ENCODE data around the gene FAM83D.

DNA sequence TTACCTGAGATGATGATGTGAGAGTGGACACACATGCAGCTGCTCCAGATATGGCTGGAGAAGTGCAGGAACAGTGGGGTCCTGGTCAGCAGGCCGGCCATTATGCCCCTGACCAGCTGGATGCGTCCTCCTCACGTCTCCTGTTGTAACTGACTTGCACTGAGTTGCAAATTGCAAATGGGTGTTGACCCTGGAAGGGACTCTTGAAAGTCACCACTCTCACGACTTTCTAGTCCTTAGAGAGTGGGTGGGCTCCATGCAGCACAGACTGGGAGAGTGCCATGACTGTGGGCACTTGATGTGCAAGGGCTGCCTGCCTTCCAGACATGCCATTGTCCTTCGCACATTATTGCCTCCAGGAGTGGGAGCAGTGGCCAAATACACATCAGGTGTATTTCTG lies 10.8 kb downstream of the FAM83D start:
- TF ChIP-seq, protein P1, sequence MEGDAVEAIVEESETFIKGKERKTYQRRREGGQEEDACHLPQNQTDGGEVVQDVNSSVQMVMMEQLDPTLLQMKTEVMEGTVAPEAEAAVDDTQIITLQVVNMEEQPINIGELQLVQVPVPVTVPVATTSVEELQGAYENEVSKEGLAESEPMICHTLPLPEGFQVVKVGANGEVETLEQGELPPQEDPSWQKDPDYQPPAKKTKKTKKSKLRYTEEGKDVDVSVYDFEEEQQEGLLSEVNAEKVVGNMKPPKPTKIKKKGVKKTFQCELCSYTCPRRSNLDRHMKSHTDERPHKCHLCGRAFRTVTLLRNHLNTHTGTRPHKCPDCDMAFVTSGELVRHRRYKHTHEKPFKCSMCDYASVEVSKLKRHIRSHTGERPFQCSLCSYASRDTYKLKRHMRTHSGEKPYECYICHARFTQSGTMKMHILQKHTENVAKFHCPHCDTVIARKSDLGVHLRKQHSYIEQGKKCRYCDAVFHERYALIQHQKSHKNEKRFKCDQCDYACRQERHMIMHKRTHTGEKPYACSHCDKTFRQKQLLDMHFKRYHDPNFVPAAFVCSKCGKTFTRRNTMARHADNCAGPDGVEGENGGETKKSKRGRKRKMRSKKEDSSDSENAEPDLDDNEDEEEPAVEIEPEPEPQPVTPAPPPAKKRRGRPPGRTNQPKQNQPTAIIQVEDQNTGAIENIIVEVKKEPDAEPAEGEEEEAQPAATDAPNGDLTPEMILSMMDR (conservative IDR thresholded peaks at IDR 0.05; ENCODE audit: low read depth in 2 of 2), result no peak
- TF ChIP-seq POLR2AphosphoS5 (IDR thresholded peaks at IDR 0.05; ENCODE audit: low read depth) (no peak), JUNB (IDR thresholded peaks at IDR 0.05; ENCODE audit: unreplicated experiment) (no peak)
- TF ChIP-seq, protein P2, sequence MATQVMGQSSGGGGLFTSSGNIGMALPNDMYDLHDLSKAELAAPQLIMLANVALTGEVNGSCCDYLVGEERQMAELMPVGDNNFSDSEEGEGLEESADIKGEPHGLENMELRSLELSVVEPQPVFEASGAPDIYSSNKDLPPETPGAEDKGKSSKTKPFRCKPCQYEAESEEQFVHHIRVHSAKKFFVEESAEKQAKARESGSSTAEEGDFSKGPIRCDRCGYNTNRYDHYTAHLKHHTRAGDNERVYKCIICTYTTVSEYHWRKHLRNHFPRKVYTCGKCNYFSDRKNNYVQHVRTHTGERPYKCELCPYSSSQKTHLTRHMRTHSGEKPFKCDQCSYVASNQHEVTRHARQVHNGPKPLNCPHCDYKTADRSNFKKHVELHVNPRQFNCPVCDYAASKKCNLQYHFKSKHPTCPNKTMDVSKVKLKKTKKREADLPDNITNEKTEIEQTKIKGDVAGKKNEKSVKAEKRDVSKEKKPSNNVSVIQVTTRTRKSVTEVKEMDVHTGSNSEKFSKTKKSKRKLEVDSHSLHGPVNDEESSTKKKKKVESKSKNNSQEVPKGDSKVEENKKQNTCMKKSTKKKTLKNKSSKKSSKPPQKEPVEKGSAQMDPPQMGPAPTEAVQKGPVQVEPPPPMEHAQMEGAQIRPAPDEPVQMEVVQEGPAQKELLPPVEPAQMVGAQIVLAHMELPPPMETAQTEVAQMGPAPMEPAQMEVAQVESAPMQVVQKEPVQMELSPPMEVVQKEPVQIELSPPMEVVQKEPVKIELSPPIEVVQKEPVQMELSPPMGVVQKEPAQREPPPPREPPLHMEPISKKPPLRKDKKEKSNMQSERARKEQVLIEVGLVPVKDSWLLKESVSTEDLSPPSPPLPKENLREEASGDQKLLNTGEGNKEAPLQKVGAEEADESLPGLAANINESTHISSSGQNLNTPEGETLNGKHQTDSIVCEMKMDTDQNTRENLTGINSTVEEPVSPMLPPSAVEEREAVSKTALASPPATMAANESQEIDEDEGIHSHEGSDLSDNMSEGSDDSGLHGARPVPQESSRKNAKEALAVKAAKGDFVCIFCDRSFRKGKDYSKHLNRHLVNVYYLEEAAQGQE (IDR thresholded peaks at IDR 0.05; ENCODE audit: unreplicated experiment), result no peak

All from GM23338 (cell line).